MCF 10A (cell line): ENCODE data around the gene KRTAP9-9. TPM values are rescaled to one million over a fixed set of nuclear protein-coding genes. Genes with fewer than 3 reads are reported as not detected.
"Not testable (repeated sequence)": the region's sequence is repeated elsewhere in the genome, so short reads cannot be mapped to it uniquely, and the experiment has no call there.

Source experiments
- BruUV-seq: library from RNA; stranded (reverse); fragments of 400-500 nt; replicated peaks from 2 replicates; lab custom pipeline; 2021; lab: Mats Ljungman, UMichigan
- CTCF ChIA-PET: fragments of 300-600 bp; sonication (Branson Sonifier 250); formaldehyde crosslinking; extraction: SDS; loops from one replicate; lab custom pipeline; 2021; ENCODE audit warnings: antibody characterized with exemption, inconsistent platforms; lab: Yijun Ruan, JAX
- POLR2A ChIA-PET: fragments of 300-600, 350-650 bp; sonication (Branson Sonifier 250); formaldehyde crosslinking; extraction: SDS; loops from one replicate; lab custom pipeline; 2020; ENCODE audit warnings: antibody characterized with exemption, inconsistent platforms; lab: Yijun Ruan, JAX
- DNase-seq: peaks from one replicate; pipeline ENCODE4 v3.0.0-alpha.2; 2018; ENCODE audit not compliant: unreplicated experiment
- H3K27ac Mint-ChIP-seq: one replicate; pipeline ENCODE4 v1.8.0; 2022; ENCODE audit warnings: mild to moderate bottlenecking, low read depth, mixed read lengths; ENCODE audit not compliant: unreplicated experiment
- H3K27me3 Mint-ChIP-seq: one replicate; pipeline ENCODE4 v1.8.0; 2022; ENCODE audit warnings: mixed read lengths; ENCODE audit not compliant: insufficient read depth, unreplicated experiment
- H3K36me3 Mint-ChIP-seq: one replicate; pipeline ENCODE4 v1.8.0; 2022; ENCODE audit warnings: mild to moderate bottlenecking, moderate library complexity, mixed read lengths; ENCODE audit not compliant: insufficient read depth, unreplicated experiment
- H3K4me1 Mint-ChIP-seq: one replicate; pipeline ENCODE4 v1.8.0; 2022; ENCODE audit warnings: mixed read lengths; ENCODE audit not compliant: insufficient read depth, unreplicated experiment
- H3K4me3 Mint-ChIP-seq: one replicate; pipeline ENCODE4 v1.8.0; 2022; ENCODE audit warnings: mild to moderate bottlenecking, moderate library complexity, mixed read lengths; ENCODE audit not compliant: unreplicated experiment
- H3K9me3 Mint-ChIP-seq: one replicate; pipeline ENCODE4 v1.8.0; 2022; ENCODE audit warnings: mixed read lengths; ENCODE audit not compliant: unreplicated experiment
- CTCF ChIP-seq: fragments of 200-600 bp; IDR thresholded peaks from one replicate; pipeline ENCODE4 v1.8.0; 2022; ENCODE audit warnings: antibody characterized with exemption, mild to moderate bottlenecking; ENCODE audit not compliant: unreplicated experiment
- intact Hi-C: fragments of 100-400 bp; cut with micrococcal nuclease; formaldehyde crosslinking; loops from 2 replicates; pipeline ENCODE4 v1.14.1; 2022
- total RNA-seq: library from RNA; stranded (reverse); gene quantifications from 2 replicates; pipeline ENCODE4 v1.2.3, GENCODE V29; 2022

KRTAP9-9 gene
- total RNA-seq, 1 experiment from 2014 or later = not detected

GRCh38 chr17:41263212-41263611, 8.0 kb downstream of the KRTAP9-9 start:
- no peak overlapping the region for H3K4me3 Mint-ChIP-seq
- no peaks in the 10 kb centered on the region for H3K36me3 Mint-ChIP-seq
- CTCF ChIA-PET = no interaction called here
- no peaks in the 10 kb centered on the region for H3K4me1 Mint-ChIP-seq
- H3K9me3 Mint-ChIP-seq = no peaks in the 10 kb centered on the region
- no TSS peak for BruUV-seq
- POLR2A ChIA-PET = no interaction called here
- H3K27me3 Mint-ChIP-seq = peaks cover 69% of the 10 kb centered on the region
- H3K27ac Mint-ChIP-seq = no peak overlapping the region
- no peak for DNase-seq
- TF ChIP-seq CTCF = no peak
- intact Hi-C loops = no loop called here

GRCh38 chr17:41264599-41264998, 9.4 kb downstream of the KRTAP9-9 start:
- Mint-ChIP-seq H3K4me1 (no peaks in the 10 kb centered on the region), H3K9me3 (no peaks in the 10 kb centered on the region), H3K27ac (no peak overlapping the region), H3K36me3 (no peaks in the 10 kb centered on the region), H3K27me3 (peaks cover 55% of the 10 kb centered on the region), H3K4me3 (no peak overlapping the region)
- DNase-seq = no peak
- CTCF ChIA-PET = no interaction called here
- TF ChIP-seq CTCF = no peak
- POLR2A ChIA-PET = no interaction called here
- BruUV-seq = no TSS peak
- intact Hi-C loops = no loop called here

- peaks cover 51% of the 10 kb centered on the region for H3K27me3 Mint-ChIP-seq
- no peaks in the 10 kb centered on the region for H3K36me3 Mint-ChIP-seq
- intact Hi-C loops = no loop called here
- DNase-seq = no peak
- no peaks in the 10 kb centered on the region for H3K4me1 Mint-ChIP-seq
- ChIA-PET POLR2A (no interaction called here), CTCF (no interaction called here)
- H3K4me3 Mint-ChIP-seq = no peak within 1 kb of the TSS
- no peak within 1 kb of the TSS for H3K27ac Mint-ChIP-seq
- TF ChIP-seq CTCF = no peak
- BruUV-seq = no TSS peak
- H3K9me3 Mint-ChIP-seq = no peaks in the 10 kb centered on the region
Observed at GRCh38 chr17:41265078-41265477, 9.9 kb downstream of the KRTAP9-9 start, which contains the start of gene KRTAP9-6. KRTAP9-6 (plus strand) TSS chr17:41265378; CDS start chr17:41265378, 0 bp downstream.

- Mint-ChIP-seq H3K27ac (no peak overlapping the region), H3K36me3 (no peaks in the 10 kb centered on the region), H3K4me1 (no peaks in the 10 kb centered on the region), H3K4me3 (no peak overlapping the region), H3K9me3 (no peaks in the 10 kb centered on the region), H3K27me3 (peaks cover 24% of the 10 kb centered on the region)
- BruUV-seq = no TSS peak
- CTCF ChIA-PET = no interaction called here
- intact Hi-C loops = no loop called here
- POLR2A ChIA-PET = no interaction called here
- DNase-seq = no peak
- TF ChIP-seq CTCF = no peak
Observed at GRCh38 chr17:41267711-41268110, 12.5 kb downstream of the KRTAP9-9 start.

GRCh38 chr17:41271323-41271722, 16.1 kb downstream of the KRTAP9-9 start:
- DNase-seq, H3K9me3 Mint-ChIP-seq, intact Hi-C loops, H3K4me3 Mint-ChIP-seq, CTCF ChIA-PET, POLR2A ChIA-PET, H3K36me3 Mint-ChIP-seq, H3K27ac Mint-ChIP-seq, H3K27me3 Mint-ChIP-seq, H3K4me1 Mint-ChIP-seq, BruUV-seq: not testable (repeated sequence)
